CD14-positive monocyte (primary cell): Measurements from ENCODE around the gene CREB5. TPM values are rescaled to one million over a fixed set of nuclear protein-coding genes. Genes with fewer than 3 reads are reported as not detected.

Experiments used
- DNase-seq, 3 donors: peaks; one replicate each; pipeline ENCODE4 v3.0.0-alpha.2; 2011 to 2022
- H2AFZ ChIP-seq: 2 replicates; pipeline ENCODE4 v1.6.0; 2012; ENCODE audit warnings: mild to moderate bottlenecking, low read depth, low read length, inconsistent platforms; ENCODE audit not compliant: insufficient read depth, poor library complexity, severe bottlenecking
- H3K27ac ChIP-seq, 2 donors: 1 replicate in 1 of 2; 2 replicates in 1 of 2; pipeline ENCODE4 v1.5.1; 2012 to 2013; ENCODE audit warnings: low read length in 2 of 2, control low read depth in 1 of 2, inconsistent platforms in 1 of 2, low read depth in 1 of 2, mild to moderate bottlenecking in 1 of 2
- H3K27me3 ChIP-seq, 2 donors: one replicate each; pipeline versions ENCODE4 v1.6.0 to v1.6.1; 2011 to 2013; ENCODE audit warnings: low read length in 2 of 2; ENCODE audit not compliant: control insufficient read depth in 2 of 2, insufficient read depth in 2 of 2
- H3K36me3 ChIP-seq, 2 donors: replicated peaks in 1 of 2; 1 replicate in 1 of 2; 2 replicates in 1 of 2; pipeline versions ENCODE4 v1.5.1 to v1.6.1; 2012 to 2013; ENCODE audit warnings: low read length in 2 of 2, control low read depth in 1 of 2, inconsistent platforms in 1 of 2, mild to moderate bottlenecking in 1 of 2; ENCODE audit not compliant: insufficient read depth in 2 of 2, control insufficient read depth in 1 of 2
- H3K4me1 ChIP-seq, 2 donors: 1 replicate in 1 of 2; 2 replicates in 1 of 2; pipeline versions ENCODE4 v1.5.1 to v1.6.1; 2012 to 2013; ENCODE audit warnings: low read length in 2 of 2, control low read depth in 1 of 2, inconsistent platforms in 1 of 2, mild to moderate bottlenecking in 1 of 2, moderate library complexity in 1 of 2; ENCODE audit not compliant: insufficient read depth in 2 of 2, control insufficient read depth in 1 of 2
- H3K4me2 ChIP-seq: replicated peaks from 2 replicates; pipeline ENCODE3; 2012; ENCODE audit warnings: low read length, moderate library complexity, mild to moderate bottlenecking; ENCODE audit not compliant: poor library complexity, severe bottlenecking; ENCODE audit errors: extremely low read depth
- H3K4me3 ChIP-seq, 3 experiments: fragments of 200-600 bp in 1 of 3; sonication (generic) in 1 of 3; replicated peaks in 1 of 3; 1 replicate in 2 of 3; 2 replicates in 1 of 3; pipeline ENCODE4 v1.5.1; 2011 to 2013; ENCODE audit warnings: low read length in 3 of 3, mild to moderate bottlenecking in 3 of 3, control low read depth in 2 of 3, low read depth in 2 of 3, inconsistent platforms in 1 of 3, moderate library complexity in 1 of 3
- H3K79me2 ChIP-seq: 2 replicates; pipeline ENCODE4 v1.6.0; 2012; ENCODE audit warnings: mild to moderate bottlenecking, control low read depth, inconsistent platforms, low read length, moderate library complexity; ENCODE audit not compliant: insufficient read depth
- H3K9ac ChIP-seq: 2 replicates; pipeline ENCODE4 v1.6.0; 2017; ENCODE audit warnings: low read length, mild to moderate bottlenecking; ENCODE audit not compliant: insufficient read depth, poor library complexity, severe bottlenecking
- H3K9me3 ChIP-seq, 2 donors: replicated peaks in 1 of 2; 1 replicate in 1 of 2; 2 replicates in 1 of 2; pipeline versions ENCODE4 v1.5.1 to v1.6.1; 2012 to 2013; ENCODE audit warnings: low read length in 2 of 2, control low read depth in 1 of 2; ENCODE audit not compliant: control insufficient read depth in 1 of 2, insufficient read depth in 1 of 2
- H4K20me1 ChIP-seq: 2 replicates; pipeline ENCODE4 v1.6.0; 2012; ENCODE audit warnings: mild to moderate bottlenecking, low read length, control low read depth, moderate library complexity; ENCODE audit not compliant: insufficient read depth
- H3K27ac Mint-ChIP-seq, 7 donors: one replicate each; pipeline ENCODE4 v1.8.0; 2020; ENCODE audit warnings: mild to moderate bottlenecking in 7 of 7, mixed read lengths in 7 of 7, moderate library complexity in 6 of 7, inconsistent platforms in 2 of 7
- H3K27me3 Mint-ChIP-seq, 3 donors: one replicate each; pipeline ENCODE4 v1.8.0; 2021 to 2022; ENCODE audit warnings: low read depth in 3 of 3, mild to moderate bottlenecking in 3 of 3, mixed read lengths in 3 of 3, moderate library complexity in 3 of 3, inconsistent platforms in 1 of 3
- H3K36me3 Mint-ChIP-seq, 2 donors: one replicate each; pipeline ENCODE4 v1.8.0; 2020; ENCODE audit warnings: mixed read lengths in 2 of 2, inconsistent platforms in 1 of 2, mild to moderate bottlenecking in 1 of 2
- H3K4me1 Mint-ChIP-seq: one replicate; pipeline ENCODE4 v1.8.0; 2020; ENCODE audit warnings: mild to moderate bottlenecking, mixed read lengths
- H3K4me3 Mint-ChIP-seq, 2 donors: one replicate each; pipeline ENCODE4 v1.8.0; 2020; ENCODE audit warnings: mild to moderate bottlenecking in 2 of 2, mixed read lengths in 2 of 2, moderate library complexity in 1 of 2
- H3K9me3 Mint-ChIP-seq, 7 donors: one replicate each; pipeline ENCODE4 v1.8.0; 2020 to 2022; ENCODE audit warnings: mixed read lengths in 7 of 7, mild to moderate bottlenecking in 6 of 7, moderate library complexity in 6 of 7, inconsistent platforms in 2 of 7
- WGBS: methylation state at CpG from one replicate; pipeline ENCODE4 v1.1.5; 2013; ENCODE audit warnings: missing lambda C conversion rate; ENCODE audit not compliant: insufficient coverage; 5-methylcytosine and 5-hydroxymethylcytosine counted together
- intact Hi-C, 2 donors: fragments of 100-400 bp; cut with micrococcal nuclease; formaldehyde crosslinking; loops; one replicate each; pipeline versions ENCODE4 v1.15.0 to v1.15.1; 2023
- polyA plus RNA-seq, 3 donors: library from polyadenylated mRNA; depleted of rRNA in 1 of 3; unstranded in 2 of 3; stranded (reverse) in 1 of 3; fragments of 300-500 nt in 2 of 3; fragments of >200 nt in 1 of 3; fragmentation: Illumina TruSeq in 2 of 3; gene quantifications; 1 replicate in 2 of 3; 2 replicates in 1 of 3; pipeline ENCODE4 v1.2.3, GENCODE V29; 2012 to 2021
- TF ChIP-seq, protein P1 (sequence below): fragments of 200-600 bp; IDR thresholded peaks from one replicate; pipeline ENCODE4 v1.8.0; 2022; ENCODE audit warnings: antibody characterized with exemption, mild to moderate bottlenecking

CREB5 gene
- polyA plus RNA-seq, 3 donors = 25.1 to 72.3 (median 44.2) TPM

DNA sequence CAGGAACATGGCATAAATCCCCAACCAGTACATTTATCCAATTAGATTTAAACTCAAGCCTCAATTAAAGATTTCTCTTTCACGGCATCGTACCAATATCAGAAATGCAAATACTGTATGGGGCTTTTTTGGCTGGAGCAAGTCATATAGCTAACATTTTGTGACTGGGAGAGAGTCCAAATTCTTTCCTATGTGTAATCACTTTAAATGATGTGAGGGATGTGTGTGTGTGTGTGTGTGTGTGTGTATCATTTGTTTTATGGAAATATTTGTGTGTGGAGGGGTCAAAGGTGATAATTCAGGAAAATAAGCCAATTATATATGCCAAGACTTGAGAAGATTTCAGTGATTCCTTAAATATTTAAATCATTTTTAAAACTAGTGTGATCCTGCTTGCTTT, 349.2 kb downstream of the CREB5 start:
- intact Hi-C loops = no loop called here
- H3K9me3 Mint-ChIP-seq = peaks cover 0 to 3% (median 0%) of the 10 kb centered on the region in 7 donors
- TF ChIP-seq, protein P1, sequence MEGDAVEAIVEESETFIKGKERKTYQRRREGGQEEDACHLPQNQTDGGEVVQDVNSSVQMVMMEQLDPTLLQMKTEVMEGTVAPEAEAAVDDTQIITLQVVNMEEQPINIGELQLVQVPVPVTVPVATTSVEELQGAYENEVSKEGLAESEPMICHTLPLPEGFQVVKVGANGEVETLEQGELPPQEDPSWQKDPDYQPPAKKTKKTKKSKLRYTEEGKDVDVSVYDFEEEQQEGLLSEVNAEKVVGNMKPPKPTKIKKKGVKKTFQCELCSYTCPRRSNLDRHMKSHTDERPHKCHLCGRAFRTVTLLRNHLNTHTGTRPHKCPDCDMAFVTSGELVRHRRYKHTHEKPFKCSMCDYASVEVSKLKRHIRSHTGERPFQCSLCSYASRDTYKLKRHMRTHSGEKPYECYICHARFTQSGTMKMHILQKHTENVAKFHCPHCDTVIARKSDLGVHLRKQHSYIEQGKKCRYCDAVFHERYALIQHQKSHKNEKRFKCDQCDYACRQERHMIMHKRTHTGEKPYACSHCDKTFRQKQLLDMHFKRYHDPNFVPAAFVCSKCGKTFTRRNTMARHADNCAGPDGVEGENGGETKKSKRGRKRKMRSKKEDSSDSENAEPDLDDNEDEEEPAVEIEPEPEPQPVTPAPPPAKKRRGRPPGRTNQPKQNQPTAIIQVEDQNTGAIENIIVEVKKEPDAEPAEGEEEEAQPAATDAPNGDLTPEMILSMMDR = no peak

DNA sequence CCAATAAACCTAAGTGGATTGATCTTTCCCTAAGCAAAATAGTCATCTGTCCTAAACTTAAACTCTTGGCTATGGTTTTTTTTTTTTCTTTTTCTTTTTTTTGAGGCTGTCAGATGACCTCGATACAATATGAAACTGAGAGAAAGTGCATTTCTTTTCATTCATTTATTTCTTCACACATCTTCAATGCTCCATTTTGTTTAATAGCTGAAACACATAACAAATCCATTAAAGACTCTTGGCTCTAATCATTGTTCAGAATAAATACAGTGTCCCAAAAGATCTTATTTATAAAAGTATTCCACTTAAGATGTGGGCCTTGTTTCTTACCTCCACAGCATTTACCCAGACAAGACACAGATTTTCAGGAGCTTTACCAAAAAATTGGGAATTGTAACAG, 350.3 kb downstream of the CREB5 start:
- TF ChIP-seq, protein P1 = no peak
- H3K9me3 Mint-ChIP-seq = peaks cover 0 to 2% (median 0%) of the 10 kb centered on the region in 7 donors

More for the DNA sequence above, 349.2 kb downstream of the CREB5 start:
- H3K36me3 Mint-ChIP-seq = peaks cover 58 to 79% of the 10 kb centered on the region in 2 donors
- H3K4me3 Mint-ChIP-seq = no peak overlapping the region
- H3K79me2 ChIP-seq = no peaks in the 10 kb centered on the region
- peaks cover 4 to 44% of the 10 kb centered on the region in 2 donors for H3K36me3 ChIP-seq
- peaks cover 3 to 7% (median 3%) of the 10 kb centered on the region in 3 donors for H3K27me3 Mint-ChIP-seq
- H4K20me1 ChIP-seq = peaks cover 99% of the 10 kb centered on the region
- WGBS = no CpG with 5 or more reads among the region's 2 CpGs
- no peaks in the 10 kb centered on the region for H3K27me3 ChIP-seq
- no peak overlapping the region for H3K27ac Mint-ChIP-seq
- H3K4me1 ChIP-seq = no peaks in the 10 kb centered on the region
- no peak overlapping the region for H3K9ac ChIP-seq
- H3K4me1 Mint-ChIP-seq = no peaks in the 10 kb centered on the region
- H3K27ac ChIP-seq = no peak overlapping the region
- H2AFZ ChIP-seq = no peak overlapping the region
- no peaks in the 10 kb centered on the region for H3K9me3 ChIP-seq
- DNase-seq = no peak
- H3K4me3 ChIP-seq = no peak overlapping the region
- no peak overlapping the region for H3K4me2 ChIP-seq

More for the DNA sequence above, 350.3 kb downstream of the CREB5 start:
- WGBS = no CpG with 5 or more reads among the region's 1 CpG
- no peak overlapping the region for H3K27ac Mint-ChIP-seq
- Histone ChIP-seq H4K20me1 (peaks cover 100% of the 10 kb centered on the region), H3K36me3 (peaks cover 4 to 39% of the 10 kb centered on the region in 2 donors), H3K9ac (no peak overlapping the region), H3K27me3 (no peaks in the 10 kb centered on the region), H3K4me3 (no peak overlapping the region), H3K27ac (no peak overlapping the region), H3K79me2 (no peaks in the 10 kb centered on the region), H2AFZ (no peak overlapping the region), H3K4me1 (no peaks in the 10 kb centered on the region), H3K9me3 (no peaks in the 10 kb centered on the region), H3K4me2 (no peak overlapping the region)
- intact Hi-C loops = no loop called here
- H3K4me1 Mint-ChIP-seq = no peaks in the 10 kb centered on the region
- H3K27me3 Mint-ChIP-seq = peaks cover 2 to 6% (median 3%) of the 10 kb centered on the region in 3 donors
- no peak overlapping the region for H3K4me3 Mint-ChIP-seq
- H3K36me3 Mint-ChIP-seq = peaks cover 60 to 79% of the 10 kb centered on the region in 2 donors
- no peak for DNase-seq
